GM23338 (cell line): ENCODE data around the gene ALOX15B. TPM values are rescaled to one million over a fixed set of nuclear protein-coding genes. Genes with fewer than 3 reads are reported as not detected.

ENCODE experiments used
- ATAC-seq: fragments of 200-7000 bp; cut with Tn5 transposase; 3 replicates; pipeline ENCODE4 v1.9.1; 2020
- DNase-seq: peaks from one replicate; pipeline ENCODE4 v3.0.0-alpha.2; 2015; ENCODE audit warnings: low spot score
- H2AFZ ChIP-seq: fragments of 200-600 bp; sonication (generic); 2 replicates; pipeline ENCODE4 v1.8.0; 2016; ENCODE audit warnings: antibody characterized with exemption, mild to moderate bottlenecking, moderate library complexity
- H3F3A ChIP-seq: fragments of 200-600 bp; sonication (generic); replicated peaks from 2 replicates; pipeline ENCODE4 v1.8.0; 2017; ENCODE audit warnings: antibody characterized with exemption, mixed run types, low read depth
- H3K27ac ChIP-seq: fragments of 200-600 bp; sonication (generic); 2 replicates; pipeline ENCODE4 v1.6.1; 2016; ENCODE audit warnings: low read depth
- H3K27me3 ChIP-seq: fragments of 200-600 bp; sonication (generic); 2 replicates; pipeline ENCODE4 v1.8.0; 2016; ENCODE audit warnings: mild to moderate bottlenecking, mixed run types, moderate library complexity; ENCODE audit not compliant: insufficient read depth
- H3K36me3 ChIP-seq: fragments of 200-600 bp; sonication (generic); 2 replicates; pipeline ENCODE4 v1.8.0; 2016; ENCODE audit warnings: mild to moderate bottlenecking; ENCODE audit not compliant: insufficient read depth
- H3K4me1 ChIP-seq: fragments of 200-600 bp; sonication (generic); 2 replicates; pipeline ENCODE4 v1.8.0; 2016; ENCODE audit warnings: mild to moderate bottlenecking, moderate library complexity; ENCODE audit not compliant: insufficient read depth
- H3K4me2 ChIP-seq: fragments of 200-600 bp; sonication (generic); 2 replicates; pipeline ENCODE4 v1.7.1; 2017; ENCODE audit warnings: mixed run types
- H3K4me3 ChIP-seq: fragments of 200-600 bp; sonication (generic); 2 replicates; pipeline ENCODE4 v1.6.1; 2016; ENCODE audit warnings: mixed run types
- H3K79me2 ChIP-seq: fragments of 200-600 bp; sonication (generic); replicated peaks from 2 replicates; pipeline ENCODE4 v1.8.0; 2017; ENCODE audit warnings: mild to moderate bottlenecking; ENCODE audit not compliant: insufficient read depth
- H3K9me2 ChIP-seq: fragments of 200-600 bp; sonication (generic); 2 replicates; pipeline ENCODE4 v1.8.0; 2017; ENCODE audit not compliant: insufficient read depth
- H4K20me1 ChIP-seq: fragments of 200-600 bp; sonication (generic); replicated peaks from 2 replicates; pipeline ENCODE4 v1.8.0; 2017; ENCODE audit warnings: mild to moderate bottlenecking; ENCODE audit not compliant: insufficient read depth
- H3K27ac Mint-ChIP-seq: 2 replicates; pipeline ENCODE4 v1.8.0; 2020; ENCODE audit warnings: inconsistent platforms, mild to moderate bottlenecking, moderate library complexity, mixed read lengths
- H3K27me3 Mint-ChIP-seq: 3 replicates; pipeline ENCODE4 v1.8.0; 2022; ENCODE audit warnings: low read depth, mild to moderate bottlenecking, moderate library complexity, mixed read lengths, inconsistent platforms; ENCODE audit not compliant: insufficient read depth, poor library complexity
- H3K36me3 Mint-ChIP-seq: 3 replicates; pipeline ENCODE4 v1.8.0; 2021; ENCODE audit warnings: low read depth, mild to moderate bottlenecking, inconsistent platforms, moderate library complexity, mixed read lengths
- H3K4me1 Mint-ChIP-seq: 3 replicates; pipeline ENCODE4 v1.8.0; 2020; ENCODE audit warnings: mild to moderate bottlenecking, inconsistent platforms, mixed read lengths
- H3K4me3 Mint-ChIP-seq: 3 replicates; pipeline ENCODE4 v1.8.0; 2021; ENCODE audit warnings: moderate library complexity, mild to moderate bottlenecking, inconsistent platforms, mixed read lengths
- H3K9me3 Mint-ChIP-seq: 3 replicates; pipeline ENCODE4 v1.8.0; 2020; ENCODE audit warnings: moderate library complexity, mild to moderate bottlenecking, inconsistent platforms, mixed read lengths
- CREB1 ChIP-seq: fragments of 250-450 bp; sonication (Bioruptor Pico); IDR thresholded peaks from 2 replicates; pipeline ENCODE4 v1.5.0; 2020; ENCODE audit warnings: low read depth, mild to moderate bottlenecking, moderate library complexity
- CTCF ChIP-seq, 2 experiments: fragments of 200-600 bp in 1 of 2; sonication (generic) in 1 of 2; conservative IDR thresholded peaks; 2 replicates each; pipeline versions ENCODE4 v1.5.1 to v1.6.1; 2016 to 2017; ENCODE audit warnings: antibody characterized with exemption in 2 of 2, low read depth in 2 of 2, mild to moderate bottlenecking in 2 of 2, moderate library complexity in 1 of 2
- ETS1 ChIP-seq: IDR thresholded peaks from 2 replicates; pipeline ENCODE4 v1.6.1; 2016; ENCODE audit warnings: antibody characterized with exemption
- EZH2 ChIP-seq: fragments of 200-600 bp; sonication (generic); IDR thresholded peaks from one replicate; pipeline ENCODE4 v1.8.0; 2017; ENCODE audit warnings: antibody characterized with exemption, mild to moderate bottlenecking, low read depth; ENCODE audit not compliant: unreplicated experiment
- REST ChIP-seq: IDR thresholded peaks from one replicate; pipeline ENCODE4 v1.6.1; 2018; ENCODE audit warnings: antibody characterized with exemption; ENCODE audit not compliant: unreplicated experiment
- STAT1 ChIP-seq: IDR thresholded peaks from one replicate; pipeline ENCODE4 v1.6.1; 2016; ENCODE audit warnings: antibody characterized with exemption; ENCODE audit not compliant: unreplicated experiment
- polyA plus RNA-seq: library from polyadenylated mRNA; unstranded; fragments of >200 nt; fragmentation: Nextera tagmentation; extraction: Ambion mirVana; gene quantifications from 2 replicates; pipeline ENCODE4 v1.2.1, GENCODE V29; 2016
- total RNA-seq: library from RNA; depleted of rRNA; stranded (reverse); fragments of >200 nt; shearing (Covaris generic); gene quantifications from 2 replicates; pipeline ENCODE4 v1.2.3, GENCODE V29; 2014

Gene ALOX15B
- total and polyA plus RNA-seq, 2 experiments from 2014 or later, result 0.42 to 0.45 TPM

- H3K27ac ChIP-seq, result no peak overlapping the region
- H3K27ac Mint-ChIP-seq, result no peak overlapping the region
- no peaks in the 10 kb centered on the region for H3K36me3 ChIP-seq
- no peaks in the 10 kb centered on the region for H3F3A ChIP-seq
- DNase-seq, result no peak
- H2AFZ ChIP-seq, result no peak overlapping the region
- H3K27me3 Mint-ChIP-seq, result peaks cover 2% of the 10 kb centered on the region
- H3K4me2 ChIP-seq, result no peak overlapping the region
- TF ChIP-seq EZH2 (no peak), ETS1 (no peak), CREB1 (CRISPR knock-in tag) (no peak), STAT1 (no peak)
- ATAC-seq, result no peak
- H3K9me3 Mint-ChIP-seq, result no peaks in the 10 kb centered on the region
- no peak overlapping the region for H3K4me3 ChIP-seq
- H3K27me3 ChIP-seq, result no peaks in the 10 kb centered on the region
- H3K9me2 ChIP-seq, result no peaks in the 10 kb centered on the region
- H3K79me2 ChIP-seq, result no peaks in the 10 kb centered on the region
- H3K4me1 Mint-ChIP-seq, result peaks cover 2% of the 10 kb centered on the region; the same call in 2 of the 3 replicates
- no peaks in the 10 kb centered on the region for H3K36me3 Mint-ChIP-seq
- no peak overlapping the region for H3K4me3 Mint-ChIP-seq
- no peaks in the 10 kb centered on the region for H4K20me1 ChIP-seq
- H3K4me1 ChIP-seq, result no peaks in the 10 kb centered on the region
These were observed 8.3 kb downstream of the ALOX15B start for GRCh38 chr17:8046929-8047768.

- H3K36me3 Mint-ChIP-seq, result no peaks in the 10 kb centered on the region
- ATAC-seq (no peak), DNase-seq (no peak)
- H3K27me3 Mint-ChIP-seq, result peaks cover 2% of the 10 kb centered on the region
- no peaks in the 10 kb centered on the region for H3K36me3 ChIP-seq
- H3K4me2 ChIP-seq, result no peak overlapping the region
- H3K4me3 Mint-ChIP-seq, result no peak overlapping the region
- H2AFZ ChIP-seq, result no peak overlapping the region
- no peaks in the 10 kb centered on the region for H3K9me2 ChIP-seq
- no peaks in the 10 kb centered on the region for H3F3A ChIP-seq
- no peaks in the 10 kb centered on the region for H3K79me2 ChIP-seq
- H3K27ac Mint-ChIP-seq, result no peak overlapping the region
- no peak overlapping the region for H3K4me3 ChIP-seq
- no peak overlapping the region for H3K27ac ChIP-seq
- no peaks in the 10 kb centered on the region for H3K4me1 ChIP-seq
- H3K27me3 ChIP-seq, result no peaks in the 10 kb centered on the region
- H3K4me1 Mint-ChIP-seq, result peaks cover 2% of the 10 kb centered on the region; the same call in 2 of the 3 replicates
- no peaks in the 10 kb centered on the region for H3K9me3 Mint-ChIP-seq
- H4K20me1 ChIP-seq, result no peaks in the 10 kb centered on the region
- TF ChIP-seq CTCF (conservative IDR thresholded peaks at IDR 0.05; ENCODE audit: low read depth in 2 of 2) (no peak), ETS1 (no peak), REST (no peak)
These were observed 8.9 kb downstream of the ALOX15B start for GRCh38 chr17:8047769-8048110.
